K562 (cell line): ENCODE measurements around the gene KCNMB3.

ENCODE experiments used
- ADNP ChIP-seq: fragments of 200-800 bp; sonication (Bioruptor generic); IDR thresholded peaks from 2 replicates; pipeline ENCODE4 v1.6.1; 2016; ENCODE audit warnings: missing genetic modification characterization, missing compliant biosample characterization
- CTCF ChIP-seq, 3 experiments: IDR thresholded peaks in 2 of 3; conservative IDR thresholded peaks in 1 of 3; 2 replicates each; pipeline ENCODE4 v1.5.1; 2011 to 2012; ENCODE audit warnings: low read length in 3 of 3, mild to moderate bottlenecking in 3 of 3, control low read depth in 2 of 3, improper control_type of control experiment in 1 of 3, inconsistent platforms in 1 of 3, low read depth in 1 of 3, mixed read lengths in 1 of 3, moderate library complexity in 1 of 3; ENCODE audit not compliant: insufficient read depth in 2 of 3
- DNMT1 ChIP-seq: fragments of 450-650 bp; IDR thresholded peaks from 2 replicates; pipeline ENCODE4 v1.6.1; 2016; ENCODE audit warnings: antibody characterized with exemption, mild to moderate bottlenecking
- E2F6 ChIP-seq, 2 experiments: IDR thresholded peaks; 2 replicates each; pipeline ENCODE4 v1.6.1; 2011; ENCODE audit warnings: borderline replicate concordance in 1 of 2, control low read depth in 1 of 2, low read depth in 1 of 2, low read length in 1 of 2, mild to moderate bottlenecking in 1 of 2, mixed read lengths in 1 of 2, moderate library complexity in 1 of 2; ENCODE audit not compliant: insufficient read depth in 1 of 2, insufficient read length in 1 of 2, poor library complexity in 1 of 2, severe bottlenecking in 1 of 2; ENCODE audit errors: extremely low read depth in 1 of 2
- GTF2F1 ChIP-seq: IDR thresholded peaks from 2 replicates; pipeline ENCODE4 v1.6.1; 2011; ENCODE audit warnings: low read depth, low read length, improper control_type of control experiment
- SMARCE1 ChIP-seq: fragments of 450-650 bp; IDR thresholded peaks from 2 replicates; pipeline ENCODE4 v1.7.1; 2016; ENCODE audit warnings: mild to moderate bottlenecking
- TAF1 ChIP-seq: IDR thresholded peaks from 2 replicates; pipeline ENCODE4 v1.6.1; 2011; ENCODE audit warnings: mild to moderate bottlenecking, low read length, moderate library complexity; ENCODE audit not compliant: insufficient read depth, control insufficient read depth, severe bottlenecking; ENCODE audit errors: extremely low read depth
- TBP ChIP-seq: optimal IDR thresholded peaks from 2 replicates; pipeline ENCODE3; 2011; ENCODE audit warnings: low read depth, low read length, improper control_type of control experiment

GRCh38 chr3:179281825-179282224 lies 30.9 kb upstream of the KCNMB3 start:
- no peak for TF ChIP-seq CTCF (IDR thresholded peaks at IDR 0.05 in 2 of 3, conservative IDR thresholded peaks at IDR 0.05 in 1 of 3; ENCODE audit: insufficient read depth in 2 of 3, low read depth in 1 of 3, low read length in 3 of 3)
- no peak for TF ChIP-seq SMARCE1
- no peak for TF ChIP-seq GTF2F1
- TF ChIP-seq TAF1 = no peak
- TF ChIP-seq DNMT1 = no peak
- no peak for TF ChIP-seq E2F6 (IDR thresholded peaks at IDR 0.05; ENCODE audit: borderline replicate concordance in 1 of 2, extremely low read depth in 1 of 2, insufficient read depth in 1 of 2, insufficient read length in 1 of 2, low read depth in 1 of 2, low read length in 1 of 2, poor library complexity in 1 of 2, severe bottlenecking in 1 of 2)
- no peak for TF ChIP-seq TBP
- no peak for TF ChIP-seq ADNP
